ENCODE measurements around the gene KLHL42.
A peak's percentile ranks its signal among the peaks of the same experiment; 100 is the strongest.

Gene KLHL42

GRCh38 chr12:27778206-27778605, 1.8 kb upstream of the KLHL42 start:
- TF ChIP-seq CTCF (IDR thresholded peaks at IDR 0.05): no peak
- peaks cover 15% of the 10 kb centered on the region for H3K36me3 Mint-ChIP-seq (ENCODE audit: low read depth)
- peaks cover 44% of the 10 kb centered on the region for H3K4me1 Mint-ChIP-seq
- H3K9me3 Mint-ChIP-seq: no peaks in the 10 kb centered on the region
- DNase-seq: no peak
- H3K4me3 Mint-ChIP-seq: peak overlapping the region; percentile 71
- H3K27ac Mint-ChIP-seq: no peak overlapping the region
- H3K27me3 Mint-ChIP-seq (ENCODE audit: low read depth, poor library complexity): peaks cover 2% of the 10 kb centered on the region

DNA sequence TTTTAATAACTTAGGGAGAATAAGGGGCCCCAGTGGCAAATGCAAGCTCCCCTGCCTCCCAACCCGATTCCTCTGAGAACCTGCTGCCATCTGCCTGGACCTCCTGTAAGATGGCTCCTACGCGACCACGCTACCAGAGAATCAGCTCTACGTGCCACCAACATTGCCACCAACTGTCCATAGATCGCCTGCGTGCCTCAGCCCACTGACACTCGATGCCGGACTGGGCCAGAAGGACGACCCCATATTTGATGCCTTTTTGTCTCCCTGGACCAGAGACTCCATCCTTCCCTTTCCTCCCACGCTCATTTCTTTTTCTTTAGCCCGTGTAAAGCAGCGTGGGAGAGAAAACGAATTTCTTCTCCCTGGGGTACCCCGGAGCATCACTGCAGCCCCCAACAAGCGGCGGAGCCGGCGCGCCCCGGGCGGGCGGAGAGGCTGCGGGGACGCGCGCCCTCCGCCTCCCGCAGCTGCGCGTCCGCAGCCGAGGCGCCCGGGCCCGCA, 565 bp upstream of the KLHL42 start:
- DNase-seq: peak; percentile 17
- peaks cover 2% of the 10 kb centered on the region for H3K27me3 Mint-ChIP-seq (ENCODE audit: low read depth, poor library complexity)
- peaks cover 24% of the 10 kb centered on the region for H3K36me3 Mint-ChIP-seq (ENCODE audit: low read depth)
- TF ChIP-seq CTCF (IDR thresholded peaks at IDR 0.05): no peak
- peak overlapping the region; percentile 93 for H3K27ac Mint-ChIP-seq
- H3K4me1 Mint-ChIP-seq: peaks cover 45% of the 10 kb centered on the region
- peaks cover under 1% of the 10 kb centered on the region for H3K9me3 Mint-ChIP-seq
- H3K4me3 Mint-ChIP-seq: peak overlapping the region; percentile 85

DNA sequence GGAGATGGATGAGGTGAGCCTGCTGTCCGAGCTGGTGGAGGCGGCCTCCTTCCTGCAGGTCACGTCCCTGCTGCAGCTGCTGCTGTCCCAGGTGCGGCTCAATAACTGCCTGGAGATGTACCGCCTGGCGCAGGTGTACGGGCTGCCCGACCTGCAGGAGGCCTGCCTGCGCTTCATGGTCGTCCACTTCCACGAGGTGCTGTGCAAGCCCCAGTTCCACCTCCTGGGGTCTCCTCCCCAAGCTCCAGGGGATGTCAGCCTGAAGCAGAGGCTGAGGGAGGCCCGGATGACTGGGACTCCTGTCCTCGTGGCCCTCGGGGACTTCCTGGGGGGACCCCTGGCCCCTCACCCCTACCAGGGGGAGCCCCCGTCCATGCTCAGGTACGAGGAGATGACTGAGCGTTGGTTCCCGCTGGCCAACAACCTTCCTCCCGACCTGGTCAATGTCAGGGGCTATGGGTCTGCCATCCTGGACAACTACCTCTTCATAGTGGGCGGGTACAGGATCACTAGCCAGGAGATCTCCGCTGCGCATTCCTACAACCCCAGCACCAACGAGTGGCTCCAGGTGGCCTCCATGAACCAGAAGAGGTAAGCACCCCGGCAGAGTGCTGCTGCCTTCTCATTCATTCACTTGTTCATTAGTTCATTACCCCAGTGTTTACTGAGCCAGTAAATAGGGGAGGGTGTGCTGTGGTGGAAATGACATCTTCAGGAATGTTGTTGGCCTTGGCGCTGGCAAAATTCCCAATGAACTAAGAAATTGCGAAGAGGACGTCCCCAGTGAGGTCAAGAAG, 777 bp downstream of the KLHL42 start:
- Mint-ChIP-seq H3K36me3 (ENCODE audit: low read depth) (peaks cover 36% of the 10 kb centered on the region), H3K4me1 (peaks cover 50% of the 10 kb centered on the region), H3K27ac (peak overlapping the region; percentile 38), H3K4me3 (peak overlapping the region; percentile 82), H3K27me3 (ENCODE audit: low read depth, poor library complexity) (peaks cover 2% of the 10 kb centered on the region), H3K9me3 (peaks cover 3% of the 10 kb centered on the region)
- no peak for TF ChIP-seq CTCF (IDR thresholded peaks at IDR 0.05)
- DNase-seq: peak; percentile 29

DNA sequence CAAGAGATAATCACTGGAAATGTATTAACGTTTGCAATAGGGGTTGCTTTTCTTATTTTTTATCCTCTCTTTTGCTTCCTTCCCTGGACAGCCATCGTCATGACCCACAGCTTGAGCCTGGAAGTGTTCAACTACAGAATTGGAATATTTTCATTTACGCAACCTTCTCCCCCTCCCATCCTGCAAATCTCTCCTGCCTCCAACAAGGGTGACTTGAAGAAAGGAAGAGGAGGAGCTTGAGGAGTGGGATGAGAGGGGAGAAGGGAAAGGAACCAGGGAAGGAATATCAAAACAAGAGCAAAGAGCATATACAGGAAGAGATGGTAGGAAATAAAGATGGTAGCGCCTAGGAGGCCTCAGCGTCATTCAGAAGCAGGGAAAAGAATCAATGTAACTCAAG, 1.6 kb downstream of the KLHL42 start:
- Mint-ChIP-seq H3K9me3 (peaks cover 3% of the 10 kb centered on the region), H3K36me3 (ENCODE audit: low read depth) (peaks cover 43% of the 10 kb centered on the region), H3K4me3 (peak overlapping the region; percentile 82), H3K27ac (no peak overlapping the region), H3K4me1 (peaks cover 50% of the 10 kb centered on the region), H3K27me3 (ENCODE audit: low read depth, poor library complexity) (peaks cover 2% of the 10 kb centered on the region)
- TF ChIP-seq CTCF (IDR thresholded peaks at IDR 0.05): no peak
- DNase-seq: no peak

- Mint-ChIP-seq H3K36me3 (ENCODE audit: low read depth) (peaks cover 44% of the 10 kb centered on the region), H3K4me1 (peaks cover 47% of the 10 kb centered on the region), H3K27me3 (ENCODE audit: low read depth, poor library complexity) (peaks cover 2% of the 10 kb centered on the region), H3K4me3 (peak overlapping the region; percentile 82), H3K9me3 (peaks cover 3% of the 10 kb centered on the region), H3K27ac (peak overlapping the region; percentile 58)
- TF ChIP-seq CTCF (IDR thresholded peaks at IDR 0.05): no peak
- DNase-seq: no peak
Observed at GRCh38 chr12:27782481-27782880, 2.4 kb downstream of the KLHL42 start.

All from nephron progenitor cell (in vitro differentiated cells).